Spinal cord (tissue), 10 donors: Measurements from ENCODE around the gene GPD1L. TPM values are rescaled to one million over a fixed set of nuclear protein-coding genes. Genes with fewer than 3 reads are reported as not detected.
A peak's percentile ranks its signal among the peaks of the same experiment; 100 is the strongest.
"Not testable (repeated sequence)": the region's sequence is repeated elsewhere in the genome, so short reads cannot be mapped to it uniquely, and the experiment has no call there.

Experiments used
- DNase-seq, 6 donors: peaks; one replicate each; pipeline versions ENCODE4 v3.0.0 to v3.0.0-alpha.2; 2013 to 2015; ENCODE audit warnings: low spot score in 6 of 6, low read depth in 4 of 6
- H3K27ac ChIP-seq: one replicate; pipeline ENCODE4 v1.5.1; 2013; ENCODE audit warnings: low read depth, low read length, control low read depth
- H3K27me3 ChIP-seq: one replicate; pipeline ENCODE4 v1.6.1; 2013; ENCODE audit warnings: low read length; ENCODE audit not compliant: control insufficient read depth, insufficient read depth
- H3K36me3 ChIP-seq: one replicate; pipeline ENCODE4 v1.6.1; 2013; ENCODE audit warnings: low read length; ENCODE audit not compliant: control insufficient read depth, insufficient read depth
- H3K4me1 ChIP-seq: one replicate; pipeline ENCODE4 v1.6.1; 2013; ENCODE audit warnings: low read length; ENCODE audit not compliant: control insufficient read depth, insufficient read depth
- H3K4me3 ChIP-seq: one replicate; pipeline ENCODE4 v1.5.1; 2013; ENCODE audit warnings: low read depth, low read length, control low read depth
- H3K9me3 ChIP-seq: one replicate; pipeline ENCODE4 v1.6.1; 2013; ENCODE audit warnings: low read length; ENCODE audit not compliant: control insufficient read depth, insufficient read depth
- whole genome bisulfite sequencing: methylation state at CpG from one replicate; pipeline ENCODE4 v1.1.5; 2013; ENCODE audit warnings: missing lambda C conversion rate; ENCODE audit not compliant: insufficient coverage; 5-methylcytosine and 5-hydroxymethylcytosine counted together
- polyA plus RNA-seq, 2 donors: library from polyadenylated mRNA; unstranded; fragments of 120-200 nt; gene quantifications; one replicate each; pipeline ENCODE4 v1.2.1, GENCODE V29; 2013; ENCODE audit not compliant: insufficient read length in 2 of 2
- total RNA-seq, 2 donors: library from RNA; depleted of rRNA in 1 of 2; stranded (reverse); fragments of 120-200 nt in 1 of 2; fragments of >200 nt in 1 of 2; gene quantifications; one replicate each; pipeline versions ENCODE4 v1.2.3 to v1.2.4, GENCODE V29; 2013 to 2014
- donor health status: healthy.

GPD1L gene
- total and polyA plus RNA-seq, 4 donors, result 40.0 to 73.1 (median 42.8) TPM

GRCh38 chr3:32114546-32115386 is 8.3 kb downstream of the GPD1L start:
- not testable (repeated sequence) for H3K9me3 ChIP-seq, H3K27ac ChIP-seq, DNase-seq, H3K4me3 ChIP-seq, H3K27me3 ChIP-seq, H3K36me3 ChIP-seq
- peaks cover 14% of the 10 kb centered on the region for H3K4me1 ChIP-seq
- WGBS, result 86% methylated on average over 11 of the region's 19 CpGs

DNA sequence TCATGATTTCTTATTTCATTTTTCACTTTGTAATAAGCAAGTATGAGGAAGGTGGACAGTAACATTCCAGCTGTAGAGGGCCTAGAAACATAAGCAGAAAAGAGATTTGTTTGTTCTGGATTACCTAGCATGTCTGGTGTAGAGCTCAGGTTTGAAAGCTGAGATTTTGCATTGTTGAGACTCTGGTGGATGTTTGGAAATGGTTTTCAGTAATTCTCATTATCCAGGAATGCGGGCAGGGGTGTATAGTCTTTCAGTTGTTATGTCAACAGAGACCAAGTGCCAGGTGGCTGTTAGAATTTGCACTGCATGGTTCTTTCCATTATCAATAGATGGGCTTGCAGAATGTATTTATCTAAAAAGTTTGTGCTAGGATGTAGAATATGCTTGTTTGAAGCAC is 10.9 kb downstream of the GPD1L start:
- no peak overlapping the region for H3K27ac ChIP-seq
- H3K4me3 ChIP-seq, result no peak overlapping the region
- 100% methylated on average over 1 of the region's 1 CpG for WGBS
- H3K4me1 ChIP-seq, result no peaks in the 10 kb centered on the region
- no peaks in the 10 kb centered on the region for H3K36me3 ChIP-seq
- no peak for DNase-seq
- H3K9me3 ChIP-seq, result no peaks in the 10 kb centered on the region
- no peaks in the 10 kb centered on the region for H3K27me3 ChIP-seq

DNA sequence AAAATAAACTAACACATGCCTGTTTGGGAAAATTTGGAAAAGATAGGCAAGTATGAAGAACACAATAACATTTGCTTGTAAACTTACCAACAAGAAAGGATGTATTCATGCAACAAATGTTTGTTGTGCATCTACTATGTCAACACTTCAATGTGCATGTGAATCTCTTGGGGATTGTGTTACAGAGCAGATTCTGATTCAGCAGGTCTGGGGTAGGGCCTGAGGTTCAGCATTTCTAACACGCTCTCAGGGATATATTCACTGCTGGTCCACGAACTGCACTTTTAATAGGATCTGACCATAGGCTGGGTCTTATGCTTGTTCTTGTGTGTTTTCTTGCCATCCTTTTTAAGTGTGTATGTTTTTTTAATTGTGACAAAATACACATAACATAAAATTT is 11.8 kb downstream of the GPD1L start:
- no peak for DNase-seq
- no CpG with 5 or more reads among the region's 2 CpGs for WGBS
- no peak overlapping the region for H3K4me3 ChIP-seq
- no peaks in the 10 kb centered on the region for H3K4me1 ChIP-seq
- H3K36me3 ChIP-seq, result no peaks in the 10 kb centered on the region
- H3K9me3 ChIP-seq, result no peaks in the 10 kb centered on the region
- no peaks in the 10 kb centered on the region for H3K27me3 ChIP-seq
- no peak overlapping the region for H3K27ac ChIP-seq

DNA sequence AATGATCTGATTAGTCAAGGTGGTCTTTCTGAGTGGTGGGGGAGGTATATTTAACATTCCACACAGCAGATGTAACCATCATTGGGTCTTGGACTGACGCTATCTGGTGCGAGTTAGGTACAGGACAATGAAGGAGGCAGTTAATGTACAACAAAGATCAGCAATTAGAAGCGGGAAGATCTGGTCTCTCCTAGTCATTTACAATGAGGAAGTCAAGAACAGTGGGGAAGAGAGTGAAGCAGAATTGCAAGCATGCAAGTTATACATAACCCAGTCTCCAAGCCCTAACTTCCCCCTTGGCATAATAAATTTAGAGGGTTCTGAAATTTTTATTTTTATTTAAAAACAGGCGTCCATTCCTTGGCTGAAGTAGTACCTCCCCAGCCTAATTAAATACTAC is 14.1 kb downstream of the GPD1L start:
- no peak for DNase-seq
- Histone ChIP-seq H3K27me3 (no peaks in the 10 kb centered on the region), H3K4me3 (no peak overlapping the region), H3K36me3 (no peaks in the 10 kb centered on the region), H3K4me1 (no peaks in the 10 kb centered on the region), H3K9me3 (no peaks in the 10 kb centered on the region), H3K27ac (no peak overlapping the region)
- no CpG with 5 or more reads among the region's 4 CpGs for WGBS

GRCh38 chr3:32121137-32121536 is 14.7 kb downstream of the GPD1L start:
- Histone ChIP-seq H3K4me1 (no peaks in the 10 kb centered on the region), H3K9me3 (no peaks in the 10 kb centered on the region), H3K4me3 (no peak overlapping the region), H3K27ac (no peak overlapping the region), H3K36me3 (no peaks in the 10 kb centered on the region), H3K27me3 (no peaks in the 10 kb centered on the region)
- DNase-seq, result no peak
- no CpG with 5 or more reads among the region's 4 CpGs for whole genome bisulfite sequencing

- no peak for DNase-seq
- Histone ChIP-seq H3K4me3 (no peak overlapping the region), H3K4me1 (peaks cover 5% of the 10 kb centered on the region), H3K27me3 (no peaks in the 10 kb centered on the region), H3K36me3 (no peaks in the 10 kb centered on the region), H3K9me3 (no peaks in the 10 kb centered on the region), H3K27ac (no peak overlapping the region)
- WGBS, result 100% methylated on average over 4 of the region's 5 CpGs
Measured at GRCh38 chr3:32123620-32124019, 17.2 kb downstream of the GPD1L start.

GRCh38 chr3:32125012-32125411 is 18.6 kb downstream of the GPD1L start:
- Histone ChIP-seq H3K4me3 (no peak overlapping the region), H3K9me3 (no peaks in the 10 kb centered on the region), H3K27ac (no peak overlapping the region), H3K36me3 (no peaks in the 10 kb centered on the region), H3K4me1 (peaks cover 5% of the 10 kb centered on the region), H3K27me3 (no peaks in the 10 kb centered on the region)
- 100% methylated on average over 1 of the region's 2 CpGs for WGBS
- no peak for DNase-seq

- peaks cover 2% of the 10 kb centered on the region for H3K36me3 ChIP-seq
- H3K4me3 ChIP-seq, result no peak overlapping the region
- WGBS, result 60% methylated on average over 1 of the region's 4 CpGs
- no peaks in the 10 kb centered on the region for H3K27me3 ChIP-seq
- peak in 1 of 6 donors; percentile 16 for DNase-seq
- no peaks in the 10 kb centered on the region for H3K9me3 ChIP-seq
- peaks cover 5% of the 10 kb centered on the region for H3K4me1 ChIP-seq
- no peak overlapping the region for H3K27ac ChIP-seq
Measured at GRCh38 chr3:32126305-32127015, 20.0 kb downstream of the GPD1L start.

DNA sequence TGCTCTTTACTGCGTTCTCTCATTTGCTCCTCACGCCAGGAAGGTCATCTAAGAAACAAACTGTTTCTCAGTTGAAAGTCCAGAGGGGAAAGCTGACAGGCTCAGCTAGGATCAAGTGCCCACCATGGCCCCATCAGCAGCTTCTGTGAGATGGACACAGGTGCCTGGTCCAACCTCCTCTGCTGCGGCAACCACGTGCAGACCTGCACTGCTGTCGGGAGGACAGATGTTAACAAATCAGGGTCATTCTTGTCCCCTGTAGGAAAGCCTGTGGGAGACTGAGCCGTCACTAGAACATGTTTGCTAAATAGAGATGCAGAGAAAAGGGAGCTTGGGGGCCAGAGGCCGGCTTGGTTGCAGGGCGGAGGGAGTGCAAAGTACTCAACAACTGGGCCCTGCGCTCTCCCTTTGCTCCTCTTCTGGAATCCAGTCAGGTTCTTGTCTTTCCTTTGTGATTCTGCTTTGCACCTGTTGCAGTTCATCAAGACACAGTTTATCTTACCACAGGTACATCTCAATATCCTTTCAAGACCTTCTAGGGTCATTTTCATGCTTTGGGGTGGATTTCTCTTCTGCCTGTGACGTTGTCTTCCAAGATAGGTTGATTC is 20.9 kb downstream of the GPD1L start:
- Histone ChIP-seq H3K36me3 (peaks cover 2% of the 10 kb centered on the region), H3K4me1 (peaks cover 5% of the 10 kb centered on the region), H3K9me3 (no peaks in the 10 kb centered on the region), H3K27ac (no peak overlapping the region), H3K4me3 (no peak overlapping the region), H3K27me3 (no peaks in the 10 kb centered on the region)
- DNase-seq, result no peak
- WGBS, result 76% methylated on average over 9 of the region's 10 CpGs
